GM12874 (cell line): ENCODE data around the gene LGALSL.

Experiments used
- CTCF ChIP-seq: IDR thresholded peaks from 2 replicates; pipeline ENCODE4 v1.5.1; 2011; ENCODE audit warnings: low read depth, mild to moderate bottlenecking, control low read depth, low read length, moderate library complexity; ENCODE audit not compliant: insufficient read depth

LGALSL gene

GRCh38 chr2:64457524-64457923 is 3.6 kb downstream of the LGALSL start:
- no peak for TF ChIP-seq CTCF

- no peak for TF ChIP-seq CTCF
Observed at GRCh38 chr2:64459575-64459974, 5.6 kb downstream of the LGALSL start.

GRCh38 chr2:64460330-64460729 is 6.4 kb downstream of the LGALSL start:
- no peak for TF ChIP-seq CTCF

- TF ChIP-seq CTCF, result no peak
Observed at GRCh38 chr2:64461271-64462058, 7.5 kb downstream of the LGALSL start.

- TF ChIP-seq CTCF, result no peak
Observed at GRCh38 chr2:64462171-64462570, 8.2 kb downstream of the LGALSL start.

GRCh38 chr2:64462940-64463700 is 9.2 kb downstream of the LGALSL start:
- TF ChIP-seq CTCF, result no peak

GRCh38 chr2:64463781-64464180 is 9.8 kb downstream of the LGALSL start:
- TF ChIP-seq CTCF, result no peak
